ENCODE results near the gene PCNX1. TPM values are rescaled to one million over a fixed set of nuclear protein-coding genes. Genes with fewer than 3 reads are reported as not detected.

Gene PCNX1
- total and polyA plus RNA-seq, 2 experiments from 2014 or later = 10.0 to 64.2 TPM

GRCh38 chr14:71031000-71031399 is 123.7 kb downstream of the PCNX1 start:
- Histone ChIP-seq H3K4me1 (ENCODE audit: insufficient read depth) (no peaks in the 10 kb centered on the region), H3K27ac (no peak overlapping the region), H3K36me3 (replicated peaks; ENCODE audit: insufficient read depth, low read depth) (no peaks in the 10 kb centered on the region), H3K4me2 (no peak overlapping the region), H4K20me1 (ENCODE audit: insufficient read depth, poor library complexity, severe bottlenecking) (no peaks in the 10 kb centered on the region), H3K4me3 (no peak overlapping the region), H3K27me3 (no peaks in the 10 kb centered on the region), H3K9me3 (ENCODE audit: low read depth) (no peaks in the 10 kb centered on the region), H3K9me2 (replicated peaks; ENCODE audit: insufficient read depth) (no peaks in the 10 kb centered on the region), H3K79me2 (no peaks in the 10 kb centered on the region), H2AFZ (no peak overlapping the region)
- TF ChIP-seq EZH2phosphoT487 (IDR thresholded peaks at IDR 0.05; ENCODE audit: low read depth, severe bottlenecking, unreplicated experiment) (no peak), EZH2 (IDR thresholded peaks at IDR 0.05; ENCODE audit: borderline replicate concordance) (no peak)
- TF ChIP-seq, protein P1, sequence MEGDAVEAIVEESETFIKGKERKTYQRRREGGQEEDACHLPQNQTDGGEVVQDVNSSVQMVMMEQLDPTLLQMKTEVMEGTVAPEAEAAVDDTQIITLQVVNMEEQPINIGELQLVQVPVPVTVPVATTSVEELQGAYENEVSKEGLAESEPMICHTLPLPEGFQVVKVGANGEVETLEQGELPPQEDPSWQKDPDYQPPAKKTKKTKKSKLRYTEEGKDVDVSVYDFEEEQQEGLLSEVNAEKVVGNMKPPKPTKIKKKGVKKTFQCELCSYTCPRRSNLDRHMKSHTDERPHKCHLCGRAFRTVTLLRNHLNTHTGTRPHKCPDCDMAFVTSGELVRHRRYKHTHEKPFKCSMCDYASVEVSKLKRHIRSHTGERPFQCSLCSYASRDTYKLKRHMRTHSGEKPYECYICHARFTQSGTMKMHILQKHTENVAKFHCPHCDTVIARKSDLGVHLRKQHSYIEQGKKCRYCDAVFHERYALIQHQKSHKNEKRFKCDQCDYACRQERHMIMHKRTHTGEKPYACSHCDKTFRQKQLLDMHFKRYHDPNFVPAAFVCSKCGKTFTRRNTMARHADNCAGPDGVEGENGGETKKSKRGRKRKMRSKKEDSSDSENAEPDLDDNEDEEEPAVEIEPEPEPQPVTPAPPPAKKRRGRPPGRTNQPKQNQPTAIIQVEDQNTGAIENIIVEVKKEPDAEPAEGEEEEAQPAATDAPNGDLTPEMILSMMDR (IDR thresholded peaks at IDR 0.05; ENCODE audit: poor library complexity) = no peak
- 95% methylated on average over 1 of the region's 1 CpG for WGBS (ENCODE audit: low lambda C conversion rate, missing lambda C conversion rate)
- no peak for DNase-seq (ENCODE audit: low spot score)

GRCh38 chr14:71036433-71036832 is 129.2 kb downstream of the PCNX1 start:
- H3K36me3 ChIP-seq (replicated peaks; ENCODE audit: insufficient read depth, low read depth) = no peaks in the 10 kb centered on the region
- no peaks in the 10 kb centered on the region for H3K9me2 ChIP-seq (replicated peaks; ENCODE audit: insufficient read depth)
- 97% methylated on average over 4 of the region's 4 CpGs for WGBS (ENCODE audit: low lambda C conversion rate, missing lambda C conversion rate)
- H3K79me2 ChIP-seq = no peaks in the 10 kb centered on the region
- H3K4me3 ChIP-seq = no peak overlapping the region
- H3K27ac ChIP-seq = no peak overlapping the region
- H3K9me3 ChIP-seq (ENCODE audit: low read depth) = peaks cover 8% of the 10 kb centered on the region
- DNase-seq (ENCODE audit: low spot score) = no peak
- H2AFZ ChIP-seq = no peak overlapping the region
- TF ChIP-seq EZH2phosphoT487 (IDR thresholded peaks at IDR 0.05; ENCODE audit: low read depth, severe bottlenecking, unreplicated experiment) (no peak), EZH2 (IDR thresholded peaks at IDR 0.05; ENCODE audit: borderline replicate concordance) (no peak)
- TF ChIP-seq, protein P1 (IDR thresholded peaks at IDR 0.05; ENCODE audit: poor library complexity) = no peak
- H3K27me3 ChIP-seq = no peaks in the 10 kb centered on the region
- no peak overlapping the region for H3K4me2 ChIP-seq
- H3K4me1 ChIP-seq (ENCODE audit: insufficient read depth) = no peaks in the 10 kb centered on the region
- no peaks in the 10 kb centered on the region for H4K20me1 ChIP-seq (ENCODE audit: insufficient read depth, poor library complexity, severe bottlenecking)

DNA sequence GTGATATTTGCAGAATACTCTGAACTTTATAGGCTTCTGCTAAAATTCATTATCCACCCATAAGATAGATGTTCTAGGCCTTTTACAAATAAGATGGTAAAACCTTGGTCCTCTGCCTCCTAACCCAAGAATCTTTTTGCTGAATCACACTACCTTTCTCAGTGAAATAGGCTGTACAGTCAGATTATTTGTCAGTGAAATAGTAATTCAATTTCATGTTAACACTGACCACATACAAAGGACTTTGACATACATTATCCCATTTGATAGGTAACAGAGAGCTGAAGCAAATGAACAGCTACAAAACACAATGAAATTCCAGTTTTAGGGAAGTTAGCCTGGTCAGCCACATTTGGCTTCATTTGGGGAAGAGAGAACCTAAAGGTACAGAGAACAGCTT is 141.1 kb downstream of the PCNX1 start:
- no peak overlapping the region for H3K4me3 ChIP-seq
- H3K9me3 ChIP-seq (ENCODE audit: low read depth) = no peaks in the 10 kb centered on the region
- no peaks in the 10 kb centered on the region for H3K27me3 ChIP-seq
- no peak overlapping the region for H3K27ac ChIP-seq
- H3K4me1 ChIP-seq (ENCODE audit: insufficient read depth) = no peaks in the 10 kb centered on the region
- no peaks in the 10 kb centered on the region for H3K79me2 ChIP-seq
- H3K9me2 ChIP-seq (replicated peaks; ENCODE audit: insufficient read depth) = no peaks in the 10 kb centered on the region
- no peak overlapping the region for H3K4me2 ChIP-seq
- no peak overlapping the region for H2AFZ ChIP-seq
- no peak for DNase-seq (ENCODE audit: low spot score)
- TF ChIP-seq EZH2 (IDR thresholded peaks at IDR 0.05; ENCODE audit: borderline replicate concordance) (no peak), EZH2phosphoT487 (IDR thresholded peaks at IDR 0.05; ENCODE audit: low read depth, severe bottlenecking, unreplicated experiment) (no peak)
- TF ChIP-seq, protein P1 (IDR thresholded peaks at IDR 0.05; ENCODE audit: poor library complexity) = no peak
- peaks cover 3% of the 10 kb centered on the region for H3K36me3 ChIP-seq (replicated peaks; ENCODE audit: insufficient read depth, low read depth)
- H4K20me1 ChIP-seq (ENCODE audit: insufficient read depth, poor library complexity, severe bottlenecking) = no peaks in the 10 kb centered on the region

Data from hepatocyte (in vitro differentiated cells).